Prostate gland (tissue), 2 donors: ENCODE results near the gene USP43.
A peak's percentile ranks its signal among the peaks of the same experiment; 100 is the strongest.

Source experiments
- CTCF ChIP-seq, 4 experiments: fragments of 200-600 bp in 2 of 4; fragments of 450-650 bp in 2 of 4; sonication (generic) in 2 of 4; IDR thresholded peaks; 1 replicate in 3 of 4; 2 replicates in 1 of 4; pipeline ENCODE4 v1.5.1; 2016 to 2019; ENCODE audit warnings: antibody characterized with exemption in 4 of 4, mild to moderate bottlenecking in 2 of 4, moderate library complexity in 2 of 4
- POLR2AphosphoS5 ChIP-seq: sonication (generic); formaldehyde crosslinking; IDR thresholded peaks from one replicate; pipeline ENCODE4 v1.6.1; 2017; ENCODE audit warnings: antibody characterized with exemption

GRCh38 chr17:9676084-9676483 is 30.8 kb downstream of the USP43 start:
- peak in 3 of 4 experiments; percentile 9 to 28 (median 14) for TF ChIP-seq CTCF (IDR thresholded peaks at IDR 0.05)
- no peak for TF ChIP-seq POLR2AphosphoS5
